Smooth muscle cell (in vitro differentiated cells): ENCODE measurements around the gene RETREG1. TPM values are rescaled to one million over a fixed set of nuclear protein-coding genes. Genes with fewer than 3 reads are reported as not detected.

Experiments
- DNase-seq: peaks from one replicate; lab custom pipeline; 2025; ENCODE audit not compliant: unreplicated experiment; lab: John Stamatoyannopoulos, UW
- H2AFZ ChIP-seq: fragments of 200-600 bp; sonication (generic); 2 replicates; pipeline ENCODE4 v1.6.0; 2016; ENCODE audit warnings: antibody characterized with exemption, low read depth, mild to moderate bottlenecking
- H3F3A ChIP-seq: fragments of 200-600 bp; sonication (generic); 2 replicates; pipeline ENCODE4 v1.6.0; 2017; ENCODE audit warnings: antibody characterized with exemption, low read depth
- H3K27ac ChIP-seq: fragments of 200-600 bp; sonication (generic); 2 replicates; pipeline ENCODE4 v1.5.1; 2016; ENCODE audit warnings: low read depth, mild to moderate bottlenecking
- H3K27me3 ChIP-seq: fragments of 200-600 bp; sonication (generic); 2 replicates; pipeline ENCODE4 v1.6.1; 2016; ENCODE audit warnings: low read depth, mild to moderate bottlenecking
- H3K36me3 ChIP-seq: fragments of 200-600 bp; sonication (generic); 2 replicates; pipeline ENCODE4 v1.5.1; 2016; ENCODE audit warnings: low read depth
- H3K4me1 ChIP-seq: fragments of 200-600 bp; sonication (generic); 2 replicates; pipeline ENCODE4 v1.5.1; 2016; ENCODE audit warnings: low read depth
- H3K4me2 ChIP-seq: fragments of 200-600 bp; sonication (generic); 2 replicates; pipeline ENCODE4 v1.6.0; 2016; ENCODE audit warnings: mild to moderate bottlenecking
- H3K4me3 ChIP-seq: fragments of 200-600 bp; sonication (generic); 2 replicates; pipeline ENCODE4 v1.5.1; 2016; ENCODE audit warnings: mild to moderate bottlenecking
- H3K79me2 ChIP-seq: fragments of 200-600 bp; sonication (generic); 2 replicates; pipeline ENCODE4 v1.6.0; 2016; ENCODE audit warnings: low read depth, mild to moderate bottlenecking
- H3K9ac ChIP-seq: fragments of 200-600 bp; sonication (generic); 2 replicates; pipeline ENCODE4 v1.6.0; 2016; ENCODE audit warnings: low read depth
- H3K9me3 ChIP-seq: fragments of 200-600 bp; sonication (generic); replicated peaks from 2 replicates; pipeline ENCODE4 v1.5.1; 2016; ENCODE audit warnings: low read depth
- H4K20me1 ChIP-seq: fragments of 200-600 bp; sonication (generic); 2 replicates; pipeline ENCODE4 v1.6.0; 2016; ENCODE audit warnings: low read depth
- WGBS: methylation state at CpG from one replicate; pipeline ENCODE4 v1.1.7; 2016; ENCODE audit warnings: low lambda C conversion rate; 5-methylcytosine and 5-hydroxymethylcytosine counted together
- polyA plus RNA-seq: library from polyadenylated mRNA; unstranded; fragments of >200 nt; fragmentation: Nextera tagmentation; extraction: Ambion mirVana; gene quantifications from 2 replicates; pipeline ENCODE4 v1.2.1, GENCODE V29; 2016
- total RNA-seq: library from RNA; depleted of rRNA; stranded (reverse); fragments of >200 nt; gene quantifications from 2 replicates; pipeline ENCODE4 v1.2.3, GENCODE V29; 2014
- TF ChIP-seq, protein P1 (sequence below): fragments of 200-600 bp; sonication (generic); IDR thresholded peaks from 2 replicates; pipeline ENCODE4 v1.5.1; 2017; ENCODE audit warnings: borderline replicate concordance, mild to moderate bottlenecking, antibody characterized with exemption; ENCODE audit not compliant: insufficient read depth, poor library complexity, severe bottlenecking

The RETREG1 gene
- total and polyA plus RNA-seq, 2 experiments from 2014 or later, result 0.19 to 4.4 TPM

DNA sequence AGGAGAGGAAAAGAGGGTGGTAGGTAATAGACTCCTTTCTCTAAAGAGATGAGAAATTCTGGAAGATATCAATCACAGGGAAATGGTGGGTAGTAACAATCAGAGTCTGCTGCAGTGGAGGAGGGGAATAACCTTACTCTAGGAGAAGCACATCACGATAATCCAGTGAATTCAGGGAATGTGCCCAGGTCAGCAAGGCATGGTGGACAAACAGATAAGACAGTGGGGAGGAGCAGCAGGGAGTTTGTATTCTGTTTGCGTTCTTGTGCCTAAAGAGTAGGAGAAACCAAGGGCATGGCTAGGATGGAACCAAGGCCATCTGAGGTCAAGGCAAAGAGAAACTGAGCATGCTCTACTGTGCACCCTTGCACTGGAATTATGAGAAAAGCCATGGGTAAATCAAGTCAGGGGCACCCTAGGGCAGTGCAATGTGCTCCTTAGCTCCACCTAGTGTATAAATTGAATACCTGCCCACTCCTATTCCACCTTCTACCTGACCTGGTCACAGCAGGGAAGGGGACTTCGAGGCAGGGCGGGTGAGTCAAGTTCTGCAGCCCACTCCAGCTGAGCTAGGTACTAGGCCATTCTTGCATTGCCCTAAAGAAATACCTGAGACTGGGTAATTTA lies 31.6 kb downstream of the RETREG1 start:
- H3K4me3 ChIP-seq, result no peak overlapping the region
- H3K9ac ChIP-seq, result no peak overlapping the region
- no peak overlapping the region for H3K27ac ChIP-seq
- 85% methylated on average over 4 of the region's 4 CpGs for WGBS
- TF ChIP-seq, protein P1, sequence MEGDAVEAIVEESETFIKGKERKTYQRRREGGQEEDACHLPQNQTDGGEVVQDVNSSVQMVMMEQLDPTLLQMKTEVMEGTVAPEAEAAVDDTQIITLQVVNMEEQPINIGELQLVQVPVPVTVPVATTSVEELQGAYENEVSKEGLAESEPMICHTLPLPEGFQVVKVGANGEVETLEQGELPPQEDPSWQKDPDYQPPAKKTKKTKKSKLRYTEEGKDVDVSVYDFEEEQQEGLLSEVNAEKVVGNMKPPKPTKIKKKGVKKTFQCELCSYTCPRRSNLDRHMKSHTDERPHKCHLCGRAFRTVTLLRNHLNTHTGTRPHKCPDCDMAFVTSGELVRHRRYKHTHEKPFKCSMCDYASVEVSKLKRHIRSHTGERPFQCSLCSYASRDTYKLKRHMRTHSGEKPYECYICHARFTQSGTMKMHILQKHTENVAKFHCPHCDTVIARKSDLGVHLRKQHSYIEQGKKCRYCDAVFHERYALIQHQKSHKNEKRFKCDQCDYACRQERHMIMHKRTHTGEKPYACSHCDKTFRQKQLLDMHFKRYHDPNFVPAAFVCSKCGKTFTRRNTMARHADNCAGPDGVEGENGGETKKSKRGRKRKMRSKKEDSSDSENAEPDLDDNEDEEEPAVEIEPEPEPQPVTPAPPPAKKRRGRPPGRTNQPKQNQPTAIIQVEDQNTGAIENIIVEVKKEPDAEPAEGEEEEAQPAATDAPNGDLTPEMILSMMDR, result peak; percentile 35
- H3F3A ChIP-seq, result no peaks in the 10 kb centered on the region
- H3K4me2 ChIP-seq, result no peak overlapping the region
- H3K27me3 ChIP-seq, result no peaks in the 10 kb centered on the region
- no peak for DNase-seq
- H3K79me2 ChIP-seq, result no peaks in the 10 kb centered on the region
- H3K36me3 ChIP-seq, result no peaks in the 10 kb centered on the region
- H3K4me1 ChIP-seq, result no peaks in the 10 kb centered on the region
- H4K20me1 ChIP-seq, result no peaks in the 10 kb centered on the region
- H3K9me3 ChIP-seq, result no peaks in the 10 kb centered on the region
- H2AFZ ChIP-seq, result no peak overlapping the region

DNA sequence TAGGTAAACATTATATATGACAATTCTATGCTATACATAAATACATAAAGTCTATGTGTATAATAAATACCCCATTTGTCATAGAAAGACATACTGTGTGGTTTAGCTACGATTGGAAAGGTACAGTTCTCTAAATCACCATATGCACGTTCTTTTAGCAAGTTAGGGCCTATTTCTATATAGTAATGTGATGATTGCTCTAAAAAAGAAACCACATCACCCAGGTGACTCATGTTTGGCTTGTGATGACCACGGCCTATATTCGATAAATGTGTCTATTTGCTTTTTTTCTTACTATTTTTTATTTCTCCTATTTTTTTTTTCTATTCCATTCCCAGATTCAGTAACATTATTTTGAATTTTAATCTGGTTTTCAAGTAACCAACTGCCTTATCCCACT lies 34.7 kb downstream of the RETREG1 start:
- H3K9me3 ChIP-seq, result no peaks in the 10 kb centered on the region
- 66% methylated on average over 4 of the region's 4 CpGs for WGBS

DNA sequence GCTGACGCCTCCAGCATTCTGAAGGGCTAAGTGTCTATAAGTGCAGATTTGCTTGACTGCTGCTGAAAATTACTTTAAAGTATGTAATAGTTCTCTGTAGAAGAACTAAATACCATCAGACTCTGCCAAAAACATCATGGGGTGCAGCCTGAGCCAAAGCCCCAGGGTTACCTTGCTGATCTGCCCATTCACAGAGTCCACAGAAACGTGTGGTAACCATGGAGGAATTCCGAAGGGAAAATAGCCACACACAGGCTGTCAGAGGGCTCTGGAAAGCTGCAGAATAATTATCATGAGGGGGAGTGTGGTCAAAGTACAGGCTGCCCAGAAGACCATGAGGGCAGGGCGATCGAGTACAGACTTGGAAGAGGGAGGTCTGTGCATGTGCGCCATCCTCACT lies 36.4 kb downstream of the RETREG1 start:
- no peak for DNase-seq
- Histone ChIP-seq H3K79me2 (no peaks in the 10 kb centered on the region), H2AFZ (no peak overlapping the region), H4K20me1 (no peaks in the 10 kb centered on the region), H3K36me3 (no peaks in the 10 kb centered on the region), H3K4me1 (peaks cover 20% of the 10 kb centered on the region), H3K4me2 (no peak overlapping the region), H3K9me3 (no peaks in the 10 kb centered on the region), H3K27ac (no peak overlapping the region), H3K4me3 (no peak overlapping the region), H3K27me3 (no peaks in the 10 kb centered on the region), H3F3A (peaks cover 2% of the 10 kb centered on the region), H3K9ac (no peak overlapping the region)
- TF ChIP-seq, protein P1, result no peak
- WGBS, result 90% methylated on average over 6 of the region's 6 CpGs

More for the DNA sequence above, 34.7 kb downstream of the RETREG1 start:
- TF ChIP-seq, protein P1, result no peak
- Histone ChIP-seq H2AFZ (no peak overlapping the region), H3K4me1 (peaks cover 18% of the 10 kb centered on the region), H3K27me3 (no peaks in the 10 kb centered on the region), H3K4me2 (no peak overlapping the region), H4K20me1 (no peaks in the 10 kb centered on the region), H3F3A (no peaks in the 10 kb centered on the region), H3K36me3 (no peaks in the 10 kb centered on the region), H3K4me3 (no peak overlapping the region), H3K9ac (no peak overlapping the region), H3K79me2 (no peaks in the 10 kb centered on the region), H3K27ac (no peak overlapping the region)
- no peak for DNase-seq
